NCI-H82 treated with DMSO at 0.1 percent for 48 hours (cell line): Measurements from ENCODE around the gene FKBP2.
A peak's percentile ranks its signal among the peaks of the same experiment; 100 is the strongest.

Experiments
- DNase-seq: peaks from one replicate; lab custom pipeline; 2025; ENCODE audit not compliant: unreplicated experiment; lab: John Stamatoyannopoulos, UW

Gene FKBP2

DNA sequence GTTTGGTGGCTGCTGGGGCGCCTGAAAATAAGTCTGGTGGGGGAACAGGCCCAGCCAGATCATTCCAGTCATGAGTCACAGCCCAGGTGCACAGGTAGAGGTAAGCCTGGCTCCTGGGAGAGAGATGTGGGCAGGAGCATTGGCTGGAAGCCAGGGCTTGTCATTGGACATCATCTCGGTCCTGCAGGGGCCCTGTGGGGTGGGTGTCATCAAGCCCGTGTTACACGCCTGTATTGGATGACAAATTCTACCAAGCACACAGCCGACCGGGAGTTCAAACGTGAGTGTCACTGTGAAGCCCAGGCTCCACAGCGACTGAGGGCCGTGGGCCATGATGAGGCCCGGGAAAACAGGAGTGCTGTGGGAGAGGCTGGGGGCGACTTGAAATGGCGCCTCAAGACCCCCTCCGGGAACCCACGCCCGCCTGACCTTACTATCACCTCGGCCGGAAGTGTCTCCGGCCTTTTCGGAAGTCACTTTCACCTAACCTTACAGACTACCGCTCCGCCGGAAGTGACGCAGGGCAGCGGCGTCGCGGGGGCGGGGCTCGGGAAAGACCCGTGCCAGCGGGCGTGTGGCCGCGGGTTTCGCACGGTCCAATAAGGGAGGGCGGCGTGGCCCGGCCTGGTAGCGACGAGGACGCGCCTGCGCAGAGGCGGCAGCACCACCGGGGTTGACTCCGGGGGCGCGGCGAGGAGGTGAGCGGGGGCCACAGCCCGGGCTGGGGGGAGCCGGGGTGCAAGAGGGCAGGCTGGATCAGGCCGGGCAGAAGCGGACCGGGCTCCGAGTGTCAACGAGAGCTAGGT is at the start of gene FKBP2:
FKBP2 (plus strand) TSS at position 661 of the 806 bp plus-strand sequence. CDS start 1,293 bp downstream, outside the sequence.
- peak; percentile 71 for DNase-seq

DNA sequence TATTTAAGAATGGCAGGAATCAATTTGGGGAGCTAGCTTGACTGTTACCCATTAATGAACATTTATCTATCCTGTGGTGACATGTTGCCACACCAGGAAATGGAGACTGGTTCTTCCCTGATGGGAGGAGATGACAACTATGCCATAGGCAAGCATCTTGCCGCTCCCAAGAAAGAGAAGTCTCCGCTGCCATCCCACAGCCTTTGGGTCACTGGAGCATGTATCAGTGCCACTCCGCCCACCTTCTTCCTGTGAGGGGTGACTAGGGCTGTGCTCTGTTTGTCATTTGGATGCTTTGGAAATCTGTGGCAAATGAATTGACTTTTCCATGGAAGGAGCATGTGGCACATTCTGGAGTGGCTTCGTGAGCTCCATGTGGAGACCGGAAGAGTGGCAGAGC is 48.5 kb upstream of the FKBP2 start:
- DNase-seq, result no peak

DNA sequence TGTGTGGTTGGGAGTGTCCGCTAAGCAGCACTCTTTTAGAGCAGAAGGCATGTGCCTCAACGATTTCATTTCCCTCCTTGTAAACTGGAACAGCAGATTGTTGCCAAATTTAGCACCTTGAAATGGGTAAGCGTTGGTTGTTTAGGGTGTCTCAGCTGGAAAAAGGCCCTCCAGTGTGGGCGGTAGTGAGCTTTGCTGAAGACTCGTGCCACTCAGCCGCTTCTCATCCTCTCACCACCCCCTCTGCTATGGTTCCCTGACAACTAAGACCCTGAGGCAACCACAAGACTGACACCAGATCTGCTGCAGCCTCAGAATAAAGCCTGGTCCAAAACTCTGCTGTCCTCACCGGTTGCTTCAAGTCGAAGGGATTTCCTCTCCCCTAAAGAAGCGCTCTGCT is 44.3 kb upstream of the FKBP2 start:
- DNase-seq, result no peak

DNA sequence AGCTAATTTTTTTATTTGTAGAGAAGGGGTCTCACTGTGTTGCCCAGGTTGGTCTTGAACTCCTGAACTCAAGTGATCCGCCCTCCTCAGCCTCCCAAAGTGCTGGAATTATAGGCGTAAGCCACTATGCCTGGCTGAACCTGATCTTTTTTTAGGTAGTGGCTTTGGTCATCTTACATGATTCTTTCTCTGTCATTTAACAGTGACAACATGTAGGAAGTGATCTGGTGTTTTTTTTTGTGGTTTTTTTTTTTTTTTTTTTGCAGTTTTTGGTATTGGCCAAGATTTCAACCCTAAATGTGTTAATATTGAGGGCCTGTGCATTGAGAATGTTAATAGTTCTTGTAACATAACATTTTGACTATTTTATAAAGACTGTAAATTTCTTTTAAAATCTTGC is 42.4 kb upstream of the FKBP2 start:
- no peak for DNase-seq

DNA sequence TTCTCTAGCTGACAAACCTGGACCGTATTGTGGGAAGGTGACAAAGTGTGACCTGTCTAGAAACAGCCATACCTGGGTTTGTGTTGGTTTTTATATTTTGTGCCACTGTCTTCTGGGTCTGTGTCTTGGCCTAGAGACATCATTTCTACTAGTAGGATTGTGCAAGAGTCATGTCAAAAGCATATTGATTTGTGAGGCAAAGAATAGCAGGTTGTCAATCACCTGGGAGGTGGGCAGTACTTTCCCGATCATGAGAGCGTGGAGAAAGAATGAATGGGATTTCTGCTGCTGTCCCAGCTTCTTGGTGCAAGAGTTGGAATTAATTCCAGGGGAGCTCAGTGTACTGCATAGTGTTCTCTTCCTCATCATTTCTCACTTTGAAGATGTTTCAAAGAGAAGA is 39.4 kb upstream of the FKBP2 start:
- DNase-seq, result no peak

DNA sequence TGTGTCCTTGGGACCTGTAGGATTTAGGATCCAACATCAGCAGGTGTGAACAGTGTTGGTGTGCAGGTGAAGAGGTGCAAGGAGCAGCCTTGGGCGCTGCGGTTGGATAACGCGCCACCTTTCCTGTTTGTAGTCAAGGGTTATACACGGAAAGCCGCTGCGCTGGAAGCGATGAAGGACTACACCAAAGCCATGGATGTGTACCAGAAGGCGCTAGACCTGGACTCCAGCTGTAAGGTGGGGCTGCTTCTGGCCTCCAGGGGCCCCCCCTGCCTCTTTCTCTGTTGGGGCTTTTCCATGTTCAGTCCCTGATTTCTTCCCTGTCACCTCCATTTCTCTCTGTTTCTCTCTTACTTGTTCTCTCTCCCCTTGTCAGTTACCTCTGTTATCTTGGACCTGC is 37.9 kb upstream of the FKBP2 start:
- DNase-seq, result no peak

DNA sequence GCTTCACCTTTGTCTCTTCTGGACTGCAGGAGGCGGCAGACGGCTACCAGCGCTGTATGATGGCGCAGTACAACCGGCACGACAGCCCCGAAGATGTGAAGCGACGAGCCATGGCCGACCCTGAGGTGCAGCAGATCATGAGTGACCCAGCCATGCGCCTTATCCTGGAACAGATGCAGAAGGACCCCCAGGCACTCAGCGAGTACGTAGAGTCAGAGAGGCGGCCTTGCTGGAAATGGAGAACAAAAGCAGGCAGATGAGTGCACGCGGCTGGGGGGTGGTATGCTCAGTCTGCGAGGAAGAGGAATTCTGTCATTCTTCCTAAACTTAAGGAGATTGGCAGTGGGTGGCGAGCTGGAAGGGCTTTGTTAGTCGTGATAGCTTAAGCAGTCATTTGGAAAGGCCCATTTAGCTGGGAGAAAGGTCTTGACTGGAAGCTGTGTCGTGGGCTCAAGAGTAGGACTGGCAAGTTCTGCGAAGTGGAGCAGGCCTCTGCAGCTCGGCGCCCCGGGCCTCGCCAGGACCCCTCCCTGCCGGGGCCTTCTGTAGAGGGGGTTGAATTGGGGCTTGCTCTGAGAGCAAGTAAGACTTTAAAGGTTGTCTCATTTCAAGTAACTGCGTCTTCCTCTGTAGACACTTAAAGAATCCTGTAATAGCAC is 37.3 kb upstream of the FKBP2 start:
- DNase-seq, result no peak

DNA sequence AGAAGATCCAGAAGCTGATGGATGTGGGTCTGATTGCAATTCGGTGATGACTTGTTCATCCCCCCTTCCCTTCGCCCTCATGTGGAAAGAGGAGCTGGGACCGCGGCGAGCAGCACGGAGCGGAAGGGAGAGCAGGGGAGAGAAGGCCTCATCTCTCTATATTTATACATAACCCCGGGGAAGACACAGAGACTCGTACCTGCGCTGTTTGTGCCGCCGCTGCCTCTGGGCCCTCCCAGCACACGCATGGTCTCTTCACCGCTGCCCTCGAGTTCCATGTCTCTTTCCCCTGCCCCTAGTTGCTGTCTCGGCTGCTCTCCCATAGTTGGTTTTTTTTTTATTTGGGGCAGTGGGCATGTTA is 36.8 kb upstream of the FKBP2 start:
- no peak for DNase-seq

DNA sequence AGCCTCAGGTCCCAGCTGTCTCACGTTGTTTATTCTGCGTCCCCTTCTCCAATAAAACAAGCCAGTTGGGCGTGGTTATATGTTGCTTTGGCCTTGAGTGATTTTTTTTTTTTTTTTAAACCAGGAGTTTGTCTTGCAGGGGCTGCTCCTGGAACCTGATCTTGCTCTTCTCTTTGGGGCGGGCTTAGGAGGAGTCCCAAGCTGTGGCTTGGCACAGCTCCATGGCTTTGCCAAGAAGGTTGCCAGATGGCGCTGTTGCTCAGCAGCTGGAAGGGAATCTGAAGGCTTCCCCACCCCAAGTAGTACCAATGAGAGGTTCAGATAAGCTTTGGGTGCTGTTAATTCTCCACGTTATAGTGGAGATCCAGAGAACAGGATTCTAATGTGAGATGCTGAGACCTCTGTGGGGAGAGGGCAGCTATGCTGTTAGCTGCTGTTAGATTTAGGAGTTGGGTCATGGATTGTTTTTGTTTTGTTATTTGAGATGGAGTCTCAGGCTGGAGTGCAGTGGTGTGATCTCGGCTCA is 36.4 kb upstream of the FKBP2 start:
- DNase-seq, result peak; percentile 54

DNA sequence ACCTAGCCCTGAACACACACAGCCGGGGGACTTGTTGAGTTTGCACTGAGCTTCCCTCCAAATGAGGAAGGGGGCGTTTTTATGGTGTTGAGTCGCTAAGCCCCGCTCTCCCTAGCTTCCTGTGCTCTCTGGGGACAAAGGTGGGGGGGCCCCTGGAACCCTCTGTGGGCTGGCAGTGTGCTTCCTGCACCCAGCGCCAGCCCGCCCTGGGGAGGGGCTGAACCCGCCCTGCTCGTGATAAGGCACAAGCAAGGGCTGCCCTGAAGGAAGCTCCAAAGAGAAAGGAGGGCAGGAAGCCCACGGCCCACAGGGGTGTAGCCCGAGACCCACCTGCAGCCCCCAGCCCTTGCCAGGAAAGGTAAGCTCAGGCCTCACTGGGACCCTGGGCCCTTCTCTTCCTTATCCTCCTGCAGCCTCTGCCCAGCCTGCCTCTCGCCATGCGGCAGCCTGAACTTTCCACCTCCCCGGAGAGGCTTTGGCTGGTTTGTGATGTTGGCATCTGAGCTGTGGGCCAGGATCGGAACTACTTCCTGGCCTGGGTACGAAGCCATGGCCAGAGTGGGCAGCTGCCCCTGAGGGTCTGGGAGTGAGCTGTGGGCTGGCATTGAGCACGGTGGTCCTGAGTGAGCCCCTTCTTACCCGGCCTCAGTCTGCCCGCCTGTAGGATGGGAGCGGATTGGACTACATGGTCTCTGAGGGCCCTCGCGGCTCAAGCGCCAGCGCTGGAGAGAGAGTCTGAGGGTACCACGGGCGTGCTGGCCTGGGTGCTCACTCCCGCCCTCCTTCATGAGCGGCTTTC is 34.2 kb upstream of the FKBP2 start, which contains the start of gene FERMT3:
FERMT3 (plus strand) TSS at position 265 of the 799 bp plus-strand sequence. CDS start 644 bp downstream, outside the sequence.
- no peak for DNase-seq

DNA sequence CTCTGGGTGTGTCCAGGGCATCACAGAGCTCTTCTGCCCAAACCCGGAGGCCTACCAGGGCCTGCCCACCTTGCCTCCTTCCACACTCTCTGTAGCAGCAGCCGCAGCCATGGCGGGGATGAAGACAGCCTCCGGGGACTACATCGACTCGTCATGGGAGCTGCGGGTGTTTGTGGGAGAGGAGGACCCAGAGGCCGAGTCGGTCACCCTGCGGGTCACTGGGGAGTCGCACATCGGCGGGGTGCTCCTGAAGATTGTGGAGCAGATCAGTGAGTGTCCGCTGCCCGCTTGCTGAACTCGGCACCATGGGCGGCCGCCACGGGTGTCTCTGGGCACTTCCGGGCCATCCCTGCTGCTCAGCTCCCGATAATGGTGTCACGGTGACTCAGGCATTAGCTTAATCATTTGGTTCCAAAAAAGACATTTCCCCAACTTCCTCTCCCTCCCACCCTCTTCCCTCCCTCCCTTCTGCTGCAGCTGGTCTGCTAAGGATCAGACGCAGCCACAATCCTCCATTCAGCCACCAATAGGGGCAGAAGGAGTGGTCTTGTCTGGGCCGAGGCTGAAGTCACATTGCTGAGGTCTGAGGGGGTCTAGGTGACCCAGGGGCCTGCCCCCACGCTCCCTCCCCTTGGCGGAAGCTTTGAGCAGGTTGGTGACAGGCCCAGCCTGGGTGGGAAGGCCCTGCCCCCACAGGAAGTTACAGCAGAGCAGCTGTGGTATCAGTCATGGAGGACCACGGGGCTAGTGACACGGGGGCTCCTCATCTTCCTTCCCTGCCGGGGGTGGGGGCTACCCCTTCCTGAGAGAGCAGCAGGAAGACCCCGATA is 33.4 kb upstream of the FKBP2 start:
- no peak for DNase-seq

DNA sequence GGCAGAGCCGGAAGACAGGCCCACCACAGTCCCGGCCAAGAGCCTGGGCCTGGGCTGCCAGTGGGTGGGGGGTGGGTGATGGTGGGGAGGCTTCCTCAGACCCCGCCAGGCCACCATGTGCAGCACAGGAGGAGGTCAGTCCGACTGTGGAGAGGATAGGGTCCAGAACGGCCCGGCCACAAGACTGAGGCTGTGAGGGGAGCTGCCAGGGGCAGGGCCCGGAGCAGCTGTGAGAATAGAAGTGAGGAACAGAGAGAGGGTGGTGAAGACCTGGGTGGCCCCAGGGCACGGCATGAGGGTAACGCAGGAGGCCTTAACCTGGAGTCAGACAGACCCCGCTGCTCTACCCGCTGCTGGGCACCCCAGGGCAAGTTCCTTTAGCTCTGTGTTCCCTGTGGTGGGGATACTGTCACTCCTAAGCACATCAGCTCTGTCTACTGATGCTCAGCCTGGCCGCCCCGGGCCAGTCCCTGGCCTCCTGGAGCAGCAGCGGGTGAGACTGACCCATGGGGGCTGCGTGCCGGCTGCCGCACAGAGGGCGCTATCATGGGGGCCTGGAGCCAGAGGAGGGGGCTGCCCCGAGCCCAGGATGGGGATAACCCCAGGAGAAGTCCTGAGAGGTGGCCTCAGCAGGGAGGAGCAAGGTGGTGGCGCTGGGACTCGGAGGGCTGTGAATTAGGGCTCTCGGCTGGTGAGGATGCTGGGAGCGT is 32.7 kb upstream of the FKBP2 start:
- no peak for DNase-seq

DNA sequence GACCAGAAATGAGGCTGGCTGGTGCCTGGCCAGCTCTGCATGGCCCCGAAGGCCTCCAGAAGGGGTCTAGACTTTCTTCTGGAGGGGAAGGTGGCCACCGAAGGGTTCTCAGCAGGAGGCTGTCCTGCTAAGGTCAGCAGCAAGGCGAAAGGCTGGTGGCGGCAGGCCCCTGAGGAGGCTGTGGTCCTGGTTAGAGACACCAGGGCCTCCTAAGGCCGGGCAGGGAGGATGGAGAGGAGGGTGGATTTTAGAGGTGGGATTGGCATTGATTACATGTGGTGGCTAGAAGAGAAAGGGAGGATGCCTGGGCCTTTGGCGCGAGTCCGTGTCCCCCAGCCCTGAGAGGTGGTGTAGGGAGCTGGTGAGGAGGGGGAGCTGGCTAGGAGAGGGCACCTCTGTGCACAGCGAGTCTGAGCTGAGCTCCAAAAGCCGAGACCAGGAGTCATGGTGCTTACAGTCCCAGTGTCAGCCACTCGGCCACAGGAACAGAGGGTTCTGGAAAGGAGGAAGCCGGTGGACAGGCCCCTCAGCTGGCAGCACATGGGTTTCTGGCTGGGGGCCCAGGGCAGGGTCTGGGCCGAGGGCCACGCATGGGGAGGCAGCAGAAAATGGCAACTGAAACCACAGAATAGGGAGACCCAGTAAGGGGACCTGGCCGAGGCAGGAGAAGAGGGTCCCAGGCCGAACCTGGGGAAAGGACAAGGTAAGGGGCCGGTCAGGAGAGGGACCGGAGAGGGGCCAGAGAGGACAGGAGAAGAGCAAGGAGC is 31.9 kb upstream of the FKBP2 start:
- DNase-seq, result no peak

DNA sequence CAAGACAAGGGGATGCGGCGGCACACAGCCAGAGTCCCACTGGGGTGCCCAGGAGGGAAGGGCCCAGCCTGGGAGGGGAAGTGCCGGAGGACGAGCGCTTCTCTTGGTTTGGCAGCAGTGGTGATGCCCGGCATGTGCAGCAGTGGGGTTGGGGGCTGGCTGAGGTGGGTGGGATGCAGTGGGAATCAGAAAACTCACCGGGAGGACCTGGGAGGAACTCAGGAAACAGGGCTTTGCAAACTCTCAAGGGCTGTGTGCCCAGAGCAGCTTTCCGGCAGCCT is 31.4 kb upstream of the FKBP2 start:
- no peak for DNase-seq

DNA sequence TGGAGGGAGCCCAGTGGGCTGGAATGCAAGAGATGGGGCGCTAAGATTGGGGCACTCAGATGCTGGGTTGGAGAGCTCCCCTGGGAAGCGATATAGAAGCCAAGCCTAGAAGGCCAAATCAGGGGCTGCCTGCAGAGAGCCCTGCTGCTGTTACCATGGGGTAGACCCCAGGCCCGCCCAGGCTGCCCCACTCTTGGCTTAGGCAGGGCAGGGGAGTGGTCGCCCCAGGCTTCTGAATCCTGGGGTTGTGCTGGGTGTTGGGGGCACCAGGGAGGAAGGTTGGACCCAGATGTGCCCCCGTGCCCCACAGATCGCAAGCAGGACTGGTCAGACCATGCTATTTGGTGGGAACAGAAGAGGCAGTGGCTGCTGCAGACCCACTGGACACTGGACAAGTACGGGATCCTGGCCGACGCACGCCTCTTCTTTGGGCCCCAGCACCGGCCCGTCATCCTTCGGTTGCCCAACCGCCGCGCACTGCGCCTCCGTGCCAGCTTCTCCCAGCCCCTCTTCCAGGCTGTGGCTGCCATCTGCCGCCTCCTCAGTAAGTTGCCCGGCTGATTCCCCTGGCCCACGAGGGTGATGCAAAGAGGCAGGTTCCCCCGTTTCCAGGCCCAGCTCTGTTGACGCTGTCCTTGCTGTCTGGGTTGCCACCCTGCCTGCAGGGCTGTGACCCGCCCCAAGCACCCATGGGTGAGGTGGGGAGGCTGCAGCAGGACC is 30.4 kb upstream of the FKBP2 start:
- no peak for DNase-seq

DNA sequence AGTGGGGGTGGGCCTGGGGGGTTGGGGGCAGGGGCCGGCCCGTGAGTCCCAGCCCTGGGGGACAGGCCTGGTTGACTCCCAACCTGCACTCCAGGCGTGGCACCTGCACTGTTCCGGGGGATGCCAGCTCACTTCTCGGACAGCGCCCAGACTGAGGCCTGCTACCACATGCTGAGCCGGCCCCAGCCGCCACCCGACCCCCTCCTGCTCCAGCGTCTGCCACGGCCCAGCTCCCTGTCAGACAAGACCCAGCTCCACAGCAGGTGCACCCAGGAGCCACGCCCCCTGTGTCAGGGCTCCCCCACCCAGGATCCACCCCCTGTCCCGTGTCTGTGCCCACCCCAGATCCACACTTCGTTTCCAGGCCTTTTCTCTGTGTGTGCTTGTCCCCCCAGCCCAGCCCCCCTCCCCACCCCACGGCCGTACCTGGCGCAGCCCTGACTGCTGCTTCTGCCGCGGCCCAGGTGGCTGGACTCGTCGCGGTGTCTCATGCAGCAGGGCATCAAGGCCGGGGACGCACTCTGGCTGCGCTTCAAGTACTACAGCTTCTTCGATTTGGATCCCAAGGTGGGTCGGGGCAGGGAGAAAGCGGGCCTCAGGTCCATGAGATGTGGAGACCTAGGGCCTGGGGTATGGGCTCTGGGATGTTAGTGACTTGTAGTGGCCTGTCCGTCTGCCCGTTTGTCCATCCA is 29.6 kb upstream of the FKBP2 start:
- DNase-seq, result no peak

DNA sequence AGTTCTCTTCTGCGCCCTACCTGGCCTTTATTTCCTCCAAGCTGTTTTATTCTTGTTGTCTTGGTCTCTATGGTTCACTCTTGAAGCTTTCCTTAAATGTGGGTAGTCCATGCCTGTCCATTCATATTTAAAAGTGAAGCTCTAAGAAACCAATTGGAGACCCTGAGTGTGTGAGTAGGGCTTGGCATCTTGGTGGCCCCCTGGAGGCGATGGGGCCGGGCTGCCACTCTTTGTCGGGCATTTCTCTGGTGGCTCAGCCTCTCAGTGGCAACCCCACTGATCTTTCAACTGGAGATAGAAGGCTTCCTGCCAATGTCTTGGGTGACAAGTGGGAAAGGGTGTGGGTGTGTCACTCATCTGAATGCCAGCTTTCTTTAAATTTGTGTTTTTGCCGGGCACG is 24.0 kb upstream of the FKBP2 start:
- DNase-seq, result no peak

DNA sequence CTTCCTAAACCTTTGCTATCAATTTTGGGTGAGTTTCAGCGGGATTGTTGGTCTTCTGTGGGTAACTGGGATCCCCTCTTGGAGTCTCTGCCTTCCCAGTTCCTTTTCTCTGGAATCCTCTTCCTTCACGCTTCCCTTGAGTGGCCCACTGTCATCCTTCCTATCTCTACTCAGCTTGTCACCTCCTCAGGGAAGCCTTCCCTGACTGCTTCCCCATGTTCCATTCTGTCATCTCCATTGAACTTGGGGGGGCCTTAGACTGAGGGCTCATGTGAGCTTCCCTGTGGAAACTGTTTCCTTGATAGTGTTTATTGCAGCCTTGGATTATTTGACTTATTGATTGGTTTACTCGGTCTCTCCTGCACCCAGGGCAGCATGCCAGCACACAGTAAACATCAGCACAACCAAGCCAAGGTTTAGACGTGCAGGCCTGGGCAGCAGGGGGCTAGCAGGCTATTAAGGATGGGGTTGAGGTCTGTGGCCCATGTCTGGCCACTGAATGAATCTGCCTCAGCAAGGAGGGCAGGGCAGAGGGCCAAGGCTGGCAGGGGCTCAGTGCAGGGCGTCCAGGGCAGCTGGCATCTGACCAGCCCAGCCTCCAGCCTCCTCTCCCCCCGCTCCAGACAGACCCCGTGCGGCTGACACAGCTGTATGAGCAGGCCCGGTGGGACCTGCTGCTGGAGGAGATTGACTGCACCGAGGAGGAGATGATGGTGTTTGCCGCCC is 22.1 kb upstream of the FKBP2 start:
- no peak for DNase-seq
